Uterus (tissue), 4 donors: ENCODE data around the gene FNBP1. TPM values are rescaled to one million over a fixed set of nuclear protein-coding genes. Genes with fewer than 3 reads are reported as not detected.
"Not testable (repeated sequence)": the region's sequence is repeated elsewhere in the genome, so short reads cannot be mapped to it uniquely, and the experiment has no call there.

Experiments used
- DNase-seq, 2 donors: peaks; one replicate each; pipeline ENCODE4 v3.0.0-alpha.2; 2019 to 2020
- H3K27ac ChIP-seq, 2 donors: fragments of 200-600 bp; sonication (generic); 1 replicate in 1 of 2; 2 replicates in 1 of 2; pipeline ENCODE4 v1.5.1; 2016 to 2018
- H3K27me3 ChIP-seq, 2 donors: fragments of 200-600 bp; sonication (generic); one replicate each; pipeline ENCODE4 v1.5.1; 2018 to 2019; ENCODE audit warnings: control low read depth in 1 of 2
- H3K36me3 ChIP-seq, 2 donors: fragments of 200-600 bp; sonication (generic); one replicate each; pipeline ENCODE4 v1.5.1; 2019; ENCODE audit warnings: control low read depth in 1 of 2
- H3K4me1 ChIP-seq, 2 donors: fragments of 200-600 bp; sonication (generic); one replicate each; pipeline ENCODE4 v1.5.1; 2018 to 2019; ENCODE audit warnings: control low read depth in 1 of 2
- H3K4me3 ChIP-seq, 2 donors: fragments of 200-600 bp; sonication (generic); 1 replicate in 1 of 2; 2 replicates in 1 of 2; pipeline ENCODE4 v1.5.1; 2018 to 2019; ENCODE audit warnings: mild to moderate bottlenecking in 1 of 2
- H3K9me3 ChIP-seq, 2 donors: fragments of 200-600 bp; sonication (generic); one replicate each; pipeline ENCODE4 v1.5.1; 2019; ENCODE audit warnings: control low read depth in 1 of 2
- CTCF ChIP-seq, 4 experiments: fragments of 200-600 bp in 2 of 4; fragments of 450-650 bp in 2 of 4; sonication (generic) in 2 of 4; IDR thresholded peaks; one replicate each; pipeline ENCODE4 v1.5.1; 2016 to 2019; ENCODE audit warnings: antibody characterized with exemption in 4 of 4, mild to moderate bottlenecking in 2 of 4, moderate library complexity in 1 of 4
- POLR2A ChIP-seq, 2 donors: fragments of 450-650 bp; IDR thresholded peaks; one replicate each; pipeline ENCODE4 v1.6.1; 2016; ENCODE audit warnings: antibody characterized with exemption in 2 of 2, mild to moderate bottlenecking in 1 of 2, moderate library complexity in 1 of 2
- intact Hi-C: fragments of 100-400 bp; cut with DNase I; formaldehyde crosslinking; loops from one replicate; pipeline ENCODE4 v1.15.1; 2023; ENCODE audit warnings: low total_unique reads
- total RNA-seq, 4 donors: library from RNA; depleted of rRNA in 3 of 4; stranded (reverse); fragments of >200 nt in 3 of 4; gene quantifications; one replicate each; pipeline versions ENCODE4 v1.1.0 to v1.2.4, GENCODE V29; 2014 to 2023
- donor health status: DM: yes; HTN: yes; CAD: no.

The FNBP1 gene
- total RNA-seq, 4 donors from 2014 or later, result 18.5 to 102 (median 77.2) TPM

DNA sequence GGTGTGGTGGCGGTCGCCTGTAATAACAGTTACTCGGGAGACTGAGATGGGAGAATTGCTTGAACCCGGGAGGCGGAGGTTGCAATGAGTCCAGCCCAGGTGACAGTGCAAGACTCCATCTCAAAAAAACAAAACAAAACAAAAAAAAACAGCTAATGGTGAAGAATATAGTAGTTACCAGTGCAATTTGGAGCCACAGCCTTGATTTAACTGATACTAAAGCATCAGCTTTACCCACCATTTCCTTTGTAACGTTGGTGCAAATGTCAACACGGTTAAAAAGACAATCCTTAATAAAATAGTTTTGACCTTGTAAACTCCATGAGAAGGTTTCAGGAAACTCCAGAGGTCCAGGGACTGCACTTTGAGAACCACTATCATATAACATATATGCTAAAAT, 41.8 kb downstream of the FNBP1 start:
- H3K9me3 ChIP-seq, result no peaks in the 10 kb centered on the region
- DNase-seq, result no peak
- TF ChIP-seq CTCF (IDR thresholded peaks at IDR 0.05) (no peak), POLR2A (IDR thresholded peaks at IDR 0.05) (no peak)
- H3K4me3 ChIP-seq, result no peak overlapping the region
- no peaks in the 10 kb centered on the region for H3K4me1 ChIP-seq
- no peaks in the 10 kb centered on the region for H3K36me3 ChIP-seq
- H3K27me3 ChIP-seq, result no peaks in the 10 kb centered on the region
- no peak overlapping the region for H3K27ac ChIP-seq
- intact Hi-C loops, result no loop called here

- TF ChIP-seq POLR2A (IDR thresholded peaks at IDR 0.05) (no peak), CTCF (IDR thresholded peaks at IDR 0.05) (no peak)
- Histone ChIP-seq H3K4me1 (peaks cover 5 to 9% of the 10 kb centered on the region in 2 donors), H3K9me3 (no peaks in the 10 kb centered on the region), H3K4me3 (no peak overlapping the region), H3K36me3 (no peaks in the 10 kb centered on the region), H3K27ac (peak overlapping the region; percentile 52 to 74), H3K27me3 (no peaks in the 10 kb centered on the region)
- intact Hi-C loops, result no loop called here
- DNase-seq, result no peak
Observed at GRCh38 chr9:129999141-129999510, 43.9 kb downstream of the FNBP1 start.

- Histone ChIP-seq H3K9me3 (no peaks in the 10 kb centered on the region), H3K27me3 (no peaks in the 10 kb centered on the region), H3K36me3 (no peaks in the 10 kb centered on the region), H3K4me3 (no peak overlapping the region), H3K4me1 (peaks cover 5 to 9% of the 10 kb centered on the region in 2 donors), H3K27ac (peak overlapping the region; percentile 52 to 74)
- no peak for DNase-seq
- TF ChIP-seq CTCF (IDR thresholded peaks at IDR 0.05) (no peak), POLR2A (IDR thresholded peaks at IDR 0.05) (no peak)
- intact Hi-C loops, result no loop called here
Observed at GRCh38 chr9:129998491-129999140, 44.4 kb downstream of the FNBP1 start.

- intact Hi-C loops, H3K4me3 ChIP-seq, H3K4me1 ChIP-seq, H3K36me3 ChIP-seq, H3K27me3 ChIP-seq, H3K9me3 ChIP-seq, DNase-seq: not testable (repeated sequence)
- peak overlapping the region in 1 of 2 donors; percentile 30 for H3K27ac ChIP-seq
Observed at GRCh38 chr9:129997706-129998105, 45.3 kb downstream of the FNBP1 start.

GRCh38 chr9:129996161-129996830, 46.7 kb downstream of the FNBP1 start:
- intact Hi-C loops, result no loop called here
- DNase-seq, result no peak
- Histone ChIP-seq H3K36me3 (no peaks in the 10 kb centered on the region), H3K9me3 (no peaks in the 10 kb centered on the region), H3K27ac (peak overlapping the region; percentile 72 to 77), H3K27me3 (no peaks in the 10 kb centered on the region), H3K4me1 (peaks cover 5 to 9% of the 10 kb centered on the region in 2 donors), H3K4me3 (no peak overlapping the region)
- TF ChIP-seq CTCF (IDR thresholded peaks at IDR 0.05) (no peak), POLR2A (IDR thresholded peaks at IDR 0.05) (no peak)
